ENCODE results near the gene PSMB7. TPM values are rescaled to one million over a fixed set of nuclear protein-coding genes. Genes with fewer than 3 reads are reported as not detected.

PSMB7 gene
- total RNA-seq, 3 donors from 2014 or later (not counting 1 experiment from before 2014, with no cell fraction given), result 75.6 to 75.9 (median 75.8) TPM

GRCh38 chr9:124388275-124389048 is 26.8 kb downstream of the PSMB7 start:
- H3K36me3 ChIP-seq (ENCODE audit: control insufficient read depth, insufficient read depth, low read length), result peaks cover 12% of the 10 kb centered on the region
- peak overlapping the region in 1 of 2 donors; percentile 2 for H3K27ac Mint-ChIP-seq
- H3K4me3 Mint-ChIP-seq, result no peak overlapping the region
- H3K27ac ChIP-seq (ENCODE audit: low read length), result no peak overlapping the region
- DNase-seq (no peak), ATAC-seq (no peak)
- H3K36me3 Mint-ChIP-seq, result no peaks in the 10 kb centered on the region
- H3K4me1 ChIP-seq (ENCODE audit: control insufficient read depth, insufficient read depth, low read length), result no peaks in the 10 kb centered on the region
- 90% methylated on average over 12 of the region's 12 CpGs for WGBS (ENCODE audit: insufficient coverage)
- TF ChIP-seq CTCF (IDR thresholded peaks at IDR 0.05), result no peak
- no peaks in the 10 kb centered on the region for H3K27me3 Mint-ChIP-seq (ENCODE audit: low read depth in 2 of 2)
- no peaks in the 10 kb centered on the region for H3K27me3 ChIP-seq (ENCODE audit: control insufficient read depth, insufficient read depth, low read length)
- intact Hi-C loops (cut with micrococcal nuclease), result no loop called here
- H3K9me3 ChIP-seq (ENCODE audit: control insufficient read depth, insufficient read depth, low read length), result no peaks in the 10 kb centered on the region
- H3K9me3 Mint-ChIP-seq, result no peaks in the 10 kb centered on the region
- peaks cover 40 to 63% of the 10 kb centered on the region in 2 donors for H3K4me1 Mint-ChIP-seq
- no peak overlapping the region for H3K4me3 ChIP-seq (ENCODE audit: low read length)

- Mint-ChIP-seq H3K4me3 (no peak overlapping the region), H3K4me1 (peaks cover 33 to 49% of the 10 kb centered on the region in 2 donors), H3K9me3 (no peaks in the 10 kb centered on the region), H3K36me3 (no peaks in the 10 kb centered on the region), H3K27ac (no peak overlapping the region), H3K27me3 (ENCODE audit: low read depth in 2 of 2) (no peaks in the 10 kb centered on the region)
- TF ChIP-seq CTCF (IDR thresholded peaks at IDR 0.05), result no peak
- no peak overlapping the region for H3K4me3 ChIP-seq (ENCODE audit: low read length)
- peaks cover 20% of the 10 kb centered on the region for H3K36me3 ChIP-seq (ENCODE audit: control insufficient read depth, insufficient read depth, low read length)
- no peak for ATAC-seq
- intact Hi-C loops (cut with micrococcal nuclease), result loop anchor here (2.0 kb wide), 1 partner anchor 259 kb away; no protein-coding TSS in a partner anchor
- no peaks in the 10 kb centered on the region for H3K9me3 ChIP-seq (ENCODE audit: control insufficient read depth, insufficient read depth, low read length)
- 98% methylated on average over 3 of the region's 3 CpGs for WGBS (ENCODE audit: insufficient coverage)
- H3K27me3 ChIP-seq (ENCODE audit: control insufficient read depth, insufficient read depth, low read length), result no peaks in the 10 kb centered on the region
- H3K27ac ChIP-seq (ENCODE audit: low read length), result no peak overlapping the region
- DNase-seq, result no peak
- H3K4me1 ChIP-seq (ENCODE audit: control insufficient read depth, insufficient read depth, low read length), result no peaks in the 10 kb centered on the region
These were observed 29.0 kb downstream of the PSMB7 start for GRCh38 chr9:124386201-124386600.

GRCh38 chr9:124385623-124386022 is 29.6 kb downstream of the PSMB7 start:
- DNase-seq (no peak), ATAC-seq (no peak)
- H3K27me3 Mint-ChIP-seq (ENCODE audit: low read depth in 2 of 2), result no peaks in the 10 kb centered on the region
- Histone ChIP-seq H3K36me3 (ENCODE audit: control insufficient read depth, insufficient read depth, low read length) (peaks cover 20% of the 10 kb centered on the region), H3K4me1 (ENCODE audit: control insufficient read depth, insufficient read depth, low read length) (no peaks in the 10 kb centered on the region), H3K9me3 (ENCODE audit: control insufficient read depth, insufficient read depth, low read length) (no peaks in the 10 kb centered on the region), H3K27ac (ENCODE audit: low read length) (no peak overlapping the region), H3K4me3 (ENCODE audit: low read length) (no peak overlapping the region), H3K27me3 (ENCODE audit: control insufficient read depth, insufficient read depth, low read length) (no peaks in the 10 kb centered on the region)
- H3K4me1 Mint-ChIP-seq, result peaks cover 33 to 47% of the 10 kb centered on the region in 2 donors
- intact Hi-C loops (cut with micrococcal nuclease), result loop anchor here (2.0 kb wide), 1 partner anchor 259 kb away; no protein-coding TSS in a partner anchor
- H3K36me3 Mint-ChIP-seq, result no peaks in the 10 kb centered on the region
- no peak overlapping the region for H3K27ac Mint-ChIP-seq
- no peaks in the 10 kb centered on the region for H3K9me3 Mint-ChIP-seq
- WGBS (ENCODE audit: insufficient coverage), result 75% methylated on average over 4 of the region's 7 CpGs
- TF ChIP-seq CTCF (IDR thresholded peaks at IDR 0.05), result no peak
- H3K4me3 Mint-ChIP-seq, result no peak overlapping the region

Data from natural killer cell (primary cell).